ENCODE results near the gene EEF2KMT. TPM values are rescaled to one million over a fixed set of nuclear protein-coding genes. Genes with fewer than 3 reads are reported as not detected.
"Not testable (repeated sequence)": the region's sequence is repeated elsewhere in the genome, so short reads cannot be mapped to it uniquely, and the experiment has no call there.

EEF2KMT gene
- total RNA-seq, 4 donors from 2014 or later, result 5.9 to 16.0 (median 9.1) TPM

- peaks cover 7% of the 10 kb centered on the region for H3K27me3 ChIP-seq
- no peak overlapping the region for H3K27ac ChIP-seq
- ATAC-seq, result no peak
- no peak overlapping the region for H3K4me3 ChIP-seq
- H3K4me1 ChIP-seq, result no peaks in the 10 kb centered on the region
- H3K9me3 ChIP-seq, result no peaks in the 10 kb centered on the region
- peaks cover 0 to 30% of the 10 kb centered on the region in 2 donors for H3K36me3 ChIP-seq
- WGBS, 2 donors (ENCODE audit: low coverage in 1 of 2), result 73 to 87% methylated on average over 3 to 5 of the region's 10 CpGs
- TF ChIP-seq EP300 (IDR thresholded peaks at IDR 0.05) (no peak), POLR2AphosphoS5 (IDR thresholded peaks at IDR 0.05) (no peak), POLR2A (IDR thresholded peaks at IDR 0.05) (no peak)
- TF ChIP-seq, protein P1, sequence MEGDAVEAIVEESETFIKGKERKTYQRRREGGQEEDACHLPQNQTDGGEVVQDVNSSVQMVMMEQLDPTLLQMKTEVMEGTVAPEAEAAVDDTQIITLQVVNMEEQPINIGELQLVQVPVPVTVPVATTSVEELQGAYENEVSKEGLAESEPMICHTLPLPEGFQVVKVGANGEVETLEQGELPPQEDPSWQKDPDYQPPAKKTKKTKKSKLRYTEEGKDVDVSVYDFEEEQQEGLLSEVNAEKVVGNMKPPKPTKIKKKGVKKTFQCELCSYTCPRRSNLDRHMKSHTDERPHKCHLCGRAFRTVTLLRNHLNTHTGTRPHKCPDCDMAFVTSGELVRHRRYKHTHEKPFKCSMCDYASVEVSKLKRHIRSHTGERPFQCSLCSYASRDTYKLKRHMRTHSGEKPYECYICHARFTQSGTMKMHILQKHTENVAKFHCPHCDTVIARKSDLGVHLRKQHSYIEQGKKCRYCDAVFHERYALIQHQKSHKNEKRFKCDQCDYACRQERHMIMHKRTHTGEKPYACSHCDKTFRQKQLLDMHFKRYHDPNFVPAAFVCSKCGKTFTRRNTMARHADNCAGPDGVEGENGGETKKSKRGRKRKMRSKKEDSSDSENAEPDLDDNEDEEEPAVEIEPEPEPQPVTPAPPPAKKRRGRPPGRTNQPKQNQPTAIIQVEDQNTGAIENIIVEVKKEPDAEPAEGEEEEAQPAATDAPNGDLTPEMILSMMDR (IDR thresholded peaks at IDR 0.05), result no peak
Observed at GRCh38 chr16:5045499-5046115, 52.0 kb downstream of the EEF2KMT start.

DNA sequence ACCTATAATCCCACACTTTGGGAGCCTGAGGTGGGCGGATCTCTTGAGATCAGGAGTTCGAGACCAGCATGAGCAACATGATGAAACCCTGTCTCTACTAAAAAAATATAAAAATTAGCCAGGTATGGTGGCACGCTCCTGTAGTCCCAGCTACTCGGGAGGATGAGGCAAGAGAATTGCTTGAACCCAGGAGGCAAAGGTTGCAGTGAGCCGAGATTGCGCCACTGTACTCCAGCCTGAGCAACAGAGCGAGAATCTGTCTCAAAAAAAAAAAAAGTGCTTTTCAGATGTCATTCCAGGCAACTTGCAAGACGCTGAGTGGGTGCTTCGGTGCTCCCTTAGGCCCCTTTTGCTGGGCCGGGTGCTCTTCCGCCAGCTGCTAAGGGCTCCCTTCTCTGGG is 53.0 kb downstream of the EEF2KMT start:
- H3K27ac ChIP-seq, H3K27me3 ChIP-seq, H3K4me1 ChIP-seq, H3K9me3 ChIP-seq, H3K4me3 ChIP-seq, ATAC-seq: not testable (repeated sequence)
- WGBS, 2 donors (ENCODE audit: low coverage in 1 of 2), result 89 to 94% methylated on average over 6 to 7 of the region's 11 CpGs
- H3K36me3 ChIP-seq, result peaks cover 0 to 30% of the 10 kb centered on the region in 2 donors

- H3K9me3 ChIP-seq, result no peaks in the 10 kb centered on the region
- no peak for ATAC-seq
- no peak overlapping the region for H3K4me3 ChIP-seq
- WGBS, 2 donors (ENCODE audit: low coverage in 1 of 2), result 75 to 86% methylated on average over 2 to 3 of the region's 8 CpGs
- no peak overlapping the region for H3K27ac ChIP-seq
- H3K4me1 ChIP-seq, result no peaks in the 10 kb centered on the region
- TF ChIP-seq POLR2A (IDR thresholded peaks at IDR 0.05) (no peak), EP300 (IDR thresholded peaks at IDR 0.05) (no peak), POLR2AphosphoS5 (IDR thresholded peaks at IDR 0.05) (no peak)
- TF ChIP-seq, protein P1 (IDR thresholded peaks at IDR 0.05), result no peak
- peaks cover 0 to 30% of the 10 kb centered on the region in 2 donors for H3K36me3 ChIP-seq
- peaks cover 7% of the 10 kb centered on the region for H3K27me3 ChIP-seq
Observed at GRCh38 chr16:5044011-5044540, 53.5 kb downstream of the EEF2KMT start.

GRCh38 chr16:5042574-5043171 is 54.9 kb downstream of the EEF2KMT start:
- Histone ChIP-seq H3K27ac (no peak overlapping the region), H3K27me3 (peaks cover 7% of the 10 kb centered on the region), H3K4me3 (no peak overlapping the region), H3K4me1 (no peaks in the 10 kb centered on the region), H3K36me3 (peaks cover 0 to 30% of the 10 kb centered on the region in 2 donors), H3K9me3 (no peaks in the 10 kb centered on the region)
- no peak for ATAC-seq
- TF ChIP-seq EP300 (IDR thresholded peaks at IDR 0.05), result no peak
- TF ChIP-seq, protein P1 (IDR thresholded peaks at IDR 0.05), result no peak
- TF ChIP-seq POLR2A (IDR thresholded peaks at IDR 0.05), result no peak
- TF ChIP-seq POLR2AphosphoS5 (IDR thresholded peaks at IDR 0.05), result no peak
- WGBS, 2 donors (ENCODE audit: low coverage in 1 of 2), result 60 to 70% methylated on average over 7 to 9 of the region's 14 CpGs

DNA sequence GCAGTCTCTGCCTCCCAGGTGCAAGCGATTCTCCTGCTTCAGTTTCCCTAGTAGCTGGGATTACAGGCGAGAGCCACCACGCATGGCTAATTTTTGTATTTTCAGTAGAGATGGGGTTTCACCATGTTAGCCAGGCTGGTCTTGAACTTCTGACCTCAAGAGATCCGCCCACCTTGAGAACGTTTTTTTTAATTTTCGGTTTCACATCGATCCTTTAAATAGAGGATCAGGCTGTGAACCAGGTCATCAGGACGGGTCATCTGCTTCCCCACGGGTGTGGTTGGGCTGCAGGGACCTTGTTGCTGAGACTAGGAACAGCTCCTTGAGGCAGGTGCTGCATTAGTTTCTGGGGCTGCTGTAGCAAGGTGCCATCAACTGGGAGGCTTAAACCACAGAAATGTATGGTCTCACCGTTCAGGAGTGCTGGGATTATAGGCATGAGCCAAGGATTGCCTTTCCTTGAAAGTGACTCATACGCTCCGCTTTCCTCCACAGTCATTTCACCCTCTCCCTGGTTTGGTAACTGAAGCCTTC is 55.9 kb downstream of the EEF2KMT start:
- no peaks in the 10 kb centered on the region for H3K9me3 ChIP-seq
- no peak overlapping the region for H3K4me3 ChIP-seq
- no peak overlapping the region for H3K27ac ChIP-seq
- peaks cover 7% of the 10 kb centered on the region for H3K27me3 ChIP-seq
- WGBS, 2 donors (ENCODE audit: low coverage in 1 of 2), result 75 to 84% methylated on average over 6 to 10 of the region's 12 CpGs
- no peak for TF ChIP-seq POLR2A (IDR thresholded peaks at IDR 0.05)
- TF ChIP-seq EP300 (IDR thresholded peaks at IDR 0.05), result no peak
- TF ChIP-seq POLR2AphosphoS5 (IDR thresholded peaks at IDR 0.05), result no peak
- TF ChIP-seq, protein P1 (IDR thresholded peaks at IDR 0.05), result no peak
- H3K4me1 ChIP-seq, result no peaks in the 10 kb centered on the region
- no peak for ATAC-seq
- H3K36me3 ChIP-seq, result peaks cover 0 to 30% of the 10 kb centered on the region in 2 donors
